GM23338 (cell line): ENCODE measurements around the gene ZNF382. TPM values are rescaled to one million over a fixed set of nuclear protein-coding genes. Genes with fewer than 3 reads are reported as not detected.

ENCODE experiments used
- ATAC-seq: fragments of 200-7000 bp; cut with Tn5 transposase; 3 replicates; pipeline ENCODE4 v1.9.1; 2020
- DNase-seq: peaks from one replicate; pipeline ENCODE4 v3.0.0-alpha.2; 2015; ENCODE audit warnings: low spot score
- H2AFZ ChIP-seq: fragments of 200-600 bp; sonication (generic); 2 replicates; pipeline ENCODE4 v1.8.0; 2016; ENCODE audit warnings: antibody characterized with exemption, mild to moderate bottlenecking, moderate library complexity
- H3F3A ChIP-seq: fragments of 200-600 bp; sonication (generic); replicated peaks from 2 replicates; pipeline ENCODE4 v1.8.0; 2017; ENCODE audit warnings: antibody characterized with exemption, mixed run types, low read depth
- H3K27ac ChIP-seq: fragments of 200-600 bp; sonication (generic); 2 replicates; pipeline ENCODE4 v1.6.1; 2016; ENCODE audit warnings: low read depth
- H3K27me3 ChIP-seq: fragments of 200-600 bp; sonication (generic); 2 replicates; pipeline ENCODE4 v1.8.0; 2016; ENCODE audit warnings: mild to moderate bottlenecking, mixed run types, moderate library complexity; ENCODE audit not compliant: insufficient read depth
- H3K36me3 ChIP-seq: fragments of 200-600 bp; sonication (generic); 2 replicates; pipeline ENCODE4 v1.8.0; 2016; ENCODE audit warnings: mild to moderate bottlenecking; ENCODE audit not compliant: insufficient read depth
- H3K4me1 ChIP-seq: fragments of 200-600 bp; sonication (generic); 2 replicates; pipeline ENCODE4 v1.8.0; 2016; ENCODE audit warnings: mild to moderate bottlenecking, moderate library complexity; ENCODE audit not compliant: insufficient read depth
- H3K4me2 ChIP-seq: fragments of 200-600 bp; sonication (generic); 2 replicates; pipeline ENCODE4 v1.7.1; 2017; ENCODE audit warnings: mixed run types
- H3K4me3 ChIP-seq: fragments of 200-600 bp; sonication (generic); 2 replicates; pipeline ENCODE4 v1.6.1; 2016; ENCODE audit warnings: mixed run types
- H3K79me2 ChIP-seq: fragments of 200-600 bp; sonication (generic); replicated peaks from 2 replicates; pipeline ENCODE4 v1.8.0; 2017; ENCODE audit warnings: mild to moderate bottlenecking; ENCODE audit not compliant: insufficient read depth
- H3K9me2 ChIP-seq: fragments of 200-600 bp; sonication (generic); 2 replicates; pipeline ENCODE4 v1.8.0; 2017; ENCODE audit not compliant: insufficient read depth
- H4K20me1 ChIP-seq: fragments of 200-600 bp; sonication (generic); replicated peaks from 2 replicates; pipeline ENCODE4 v1.8.0; 2017; ENCODE audit warnings: mild to moderate bottlenecking; ENCODE audit not compliant: insufficient read depth
- H3K27ac Mint-ChIP-seq: 2 replicates; pipeline ENCODE4 v1.8.0; 2020; ENCODE audit warnings: inconsistent platforms, mild to moderate bottlenecking, moderate library complexity, mixed read lengths
- H3K27me3 Mint-ChIP-seq: 3 replicates; pipeline ENCODE4 v1.8.0; 2022; ENCODE audit warnings: low read depth, mild to moderate bottlenecking, moderate library complexity, mixed read lengths, inconsistent platforms; ENCODE audit not compliant: insufficient read depth, poor library complexity
- H3K36me3 Mint-ChIP-seq: 3 replicates; pipeline ENCODE4 v1.8.0; 2021; ENCODE audit warnings: low read depth, mild to moderate bottlenecking, inconsistent platforms, moderate library complexity, mixed read lengths
- H3K4me1 Mint-ChIP-seq: 3 replicates; pipeline ENCODE4 v1.8.0; 2020; ENCODE audit warnings: mild to moderate bottlenecking, inconsistent platforms, mixed read lengths
- H3K4me3 Mint-ChIP-seq: 3 replicates; pipeline ENCODE4 v1.8.0; 2021; ENCODE audit warnings: moderate library complexity, mild to moderate bottlenecking, inconsistent platforms, mixed read lengths
- H3K9me3 Mint-ChIP-seq: 3 replicates; pipeline ENCODE4 v1.8.0; 2020; ENCODE audit warnings: moderate library complexity, mild to moderate bottlenecking, inconsistent platforms, mixed read lengths
- CREB1 ChIP-seq: fragments of 250-450 bp; sonication (Bioruptor Pico); IDR thresholded peaks from 2 replicates; pipeline ENCODE4 v1.5.0; 2020; ENCODE audit warnings: low read depth, mild to moderate bottlenecking, moderate library complexity
- CTCF ChIP-seq, 2 experiments: fragments of 200-600 bp in 1 of 2; sonication (generic) in 1 of 2; conservative IDR thresholded peaks; 2 replicates each; pipeline versions ENCODE4 v1.5.1 to v1.6.1; 2016 to 2017; ENCODE audit warnings: antibody characterized with exemption in 2 of 2, low read depth in 2 of 2, mild to moderate bottlenecking in 2 of 2, moderate library complexity in 1 of 2
- ETS1 ChIP-seq: IDR thresholded peaks from 2 replicates; pipeline ENCODE4 v1.6.1; 2016; ENCODE audit warnings: antibody characterized with exemption
- EZH2 ChIP-seq: fragments of 200-600 bp; sonication (generic); IDR thresholded peaks from one replicate; pipeline ENCODE4 v1.8.0; 2017; ENCODE audit warnings: antibody characterized with exemption, mild to moderate bottlenecking, low read depth; ENCODE audit not compliant: unreplicated experiment
- EZH2phosphoT487 ChIP-seq: fragments of 200-600 bp; sonication (generic); IDR thresholded peaks from one replicate; pipeline ENCODE4 v1.8.1; 2018; ENCODE audit warnings: antibody characterized with exemption; ENCODE audit not compliant: unreplicated experiment
- JUNB ChIP-seq: IDR thresholded peaks from one replicate; pipeline ENCODE4 v1.6.1; 2016; ENCODE audit warnings: antibody characterized with exemption; ENCODE audit not compliant: unreplicated experiment
- POLR2AphosphoS5 ChIP-seq: IDR thresholded peaks from 2 replicates; pipeline ENCODE4 v1.6.1; 2016; ENCODE audit warnings: antibody characterized with exemption, low read depth
- REST ChIP-seq: IDR thresholded peaks from one replicate; pipeline ENCODE4 v1.6.1; 2018; ENCODE audit warnings: antibody characterized with exemption; ENCODE audit not compliant: unreplicated experiment
- ZNF114 ChIP-seq: fragments of 250-450 bp; sonication (Bioruptor Pico); IDR thresholded peaks from 2 replicates; pipeline ENCODE4 v1.5.0; 2020; ENCODE audit warnings: mild to moderate bottlenecking, moderate library complexity
- ZNF331 ChIP-seq: fragments of 250-450 bp; sonication (Bioruptor Pico); IDR thresholded peaks from 2 replicates; pipeline ENCODE4 v1.5.0; 2020; ENCODE audit warnings: low read depth, mild to moderate bottlenecking, moderate library complexity
- ZNF462 ChIP-seq: fragments of 250-450 bp; sonication (Bioruptor Pico); IDR thresholded peaks from 2 replicates; pipeline ENCODE4 v1.5.0; 2020; ENCODE audit warnings: mild to moderate bottlenecking, moderate library complexity
- polyA plus RNA-seq: library from polyadenylated mRNA; unstranded; fragments of >200 nt; fragmentation: Nextera tagmentation; extraction: Ambion mirVana; gene quantifications from 2 replicates; pipeline ENCODE4 v1.2.1, GENCODE V29; 2016
- total RNA-seq: library from RNA; depleted of rRNA; stranded (reverse); fragments of >200 nt; shearing (Covaris generic); gene quantifications from 2 replicates; pipeline ENCODE4 v1.2.3, GENCODE V29; 2014

The ZNF382 gene
- total and polyA plus RNA-seq, 2 experiments from 2014 or later: 3.8 to 11.5 TPM

GRCh38 chr19:36605877-36606478 lies 865 bp downstream of the ZNF382 start (continued):
- TF ChIP-seq ETS1: no peak
- no peak for TF ChIP-seq ZNF114
- no peak for TF ChIP-seq ZNF462 (CRISPR knock-in tag)
- no peak for TF ChIP-seq CREB1 (CRISPR knock-in tag)
- no peak for TF ChIP-seq EZH2

- H3K27ac ChIP-seq: no peak overlapping the region
- Mint-ChIP-seq H3K36me3 (peaks cover 70% of the 10 kb centered on the region), H3K27ac (no peak overlapping the region), H3K4me3 (no peak overlapping the region), H3K27me3 (no peaks in the 10 kb centered on the region), H3K9me3 (peaks cover 91% of the 10 kb centered on the region), H3K4me1 (no peaks in the 10 kb centered on the region)
- H3K4me1 ChIP-seq: no peaks in the 10 kb centered on the region
- DNase-seq (no peak), ATAC-seq (no peak)
- H3K27me3 ChIP-seq: no peaks in the 10 kb centered on the region
- H3K36me3 ChIP-seq: peaks cover 23% of the 10 kb centered on the region
- H3K4me2 ChIP-seq: no peak overlapping the region
- H3K4me3 ChIP-seq: no peak overlapping the region
- no peak overlapping the region for H2AFZ ChIP-seq
- H3F3A ChIP-seq: no peaks in the 10 kb centered on the region
- H3K79me2 ChIP-seq: no peaks in the 10 kb centered on the region
- H3K9me2 ChIP-seq: no peaks in the 10 kb centered on the region
- no peaks in the 10 kb centered on the region for H4K20me1 ChIP-seq
- no peak for TF ChIP-seq POLR2AphosphoS5
- TF ChIP-seq JUNB: no peak
- TF ChIP-seq EZH2phosphoT487: no peak
- no peak for TF ChIP-seq CTCF (conservative IDR thresholded peaks at IDR 0.05; ENCODE audit: low read depth in 2 of 2)
- TF ChIP-seq REST: no peak
- no peak for TF ChIP-seq ETS1
- no peak for TF ChIP-seq EZH2
- TF ChIP-seq ZNF331: no peak
These were observed 21.9 kb downstream of the ZNF382 start for GRCh38 chr19:36627057-36627456.
